GM21515 (cell line): ENCODE results near the gene ICAM2.
"Not testable (repeated sequence)": the region's sequence is repeated elsewhere in the genome, so short reads cannot be mapped to it uniquely, and the experiment has no call there.

Source experiments
- ATAC-seq: cut with Tn5 transposase; IDR thresholded peaks from one replicate; pipeline ENCODE4 v1.9.1; 2021; ENCODE audit not compliant: unreplicated experiment

Gene ICAM2

DNA sequence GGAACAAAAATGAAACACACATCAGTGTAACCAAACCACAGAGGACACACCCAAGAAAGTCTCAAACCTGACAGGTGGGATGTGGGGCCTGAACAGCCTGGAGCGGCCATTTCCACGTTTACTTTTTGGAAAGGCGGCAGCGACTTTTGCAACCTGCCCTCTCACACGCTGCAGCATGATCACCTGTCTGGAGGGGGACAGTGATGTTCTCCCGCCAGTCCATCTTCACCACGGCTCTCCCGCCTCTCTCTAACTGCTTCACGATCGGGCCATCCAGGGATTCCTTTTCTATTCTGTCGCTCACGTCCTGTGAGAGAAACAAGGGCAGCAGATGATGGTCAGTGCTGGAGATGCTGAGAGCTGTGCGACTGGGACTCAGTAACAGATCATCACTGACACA, 24.7 kb upstream of the ICAM2 start:
- no peak for ATAC-seq

DNA sequence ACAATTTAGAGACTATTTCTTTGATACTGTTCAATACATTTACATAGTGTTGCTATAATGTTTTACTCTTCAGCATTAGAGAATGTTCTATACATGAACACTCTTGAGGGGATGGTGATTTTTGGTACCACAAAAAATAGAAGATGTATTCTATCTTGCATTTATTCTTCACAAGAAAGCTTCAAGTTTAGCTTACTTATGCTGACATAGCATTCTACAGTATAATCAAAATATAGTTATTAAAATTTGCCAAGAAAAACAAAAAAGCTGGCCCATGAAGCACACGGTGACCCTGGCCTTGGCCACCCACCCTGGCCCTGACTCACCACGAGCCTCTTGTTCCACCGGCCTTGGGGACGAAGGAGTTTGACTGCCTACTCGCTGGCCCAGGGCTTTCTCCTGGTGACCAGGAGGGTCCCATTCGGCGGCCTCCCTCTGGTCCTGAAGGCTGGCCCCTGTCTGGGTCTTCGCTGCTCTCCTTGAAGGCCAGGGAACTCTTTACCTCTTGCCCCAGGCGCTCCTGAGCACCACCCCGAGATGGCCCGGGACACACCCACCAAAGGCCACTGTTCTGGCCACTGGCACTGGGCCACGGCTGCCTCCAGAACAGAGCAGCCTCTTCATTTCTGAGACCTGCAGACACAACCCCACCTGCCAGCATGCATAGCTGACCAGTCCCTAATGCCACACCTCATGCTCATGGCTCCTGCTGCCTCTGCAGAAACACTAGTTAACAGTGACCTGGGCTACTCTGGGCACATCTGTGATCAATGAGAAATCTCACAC, 22.5 kb upstream of the ICAM2 start:
- ATAC-seq, result no peak

DNA sequence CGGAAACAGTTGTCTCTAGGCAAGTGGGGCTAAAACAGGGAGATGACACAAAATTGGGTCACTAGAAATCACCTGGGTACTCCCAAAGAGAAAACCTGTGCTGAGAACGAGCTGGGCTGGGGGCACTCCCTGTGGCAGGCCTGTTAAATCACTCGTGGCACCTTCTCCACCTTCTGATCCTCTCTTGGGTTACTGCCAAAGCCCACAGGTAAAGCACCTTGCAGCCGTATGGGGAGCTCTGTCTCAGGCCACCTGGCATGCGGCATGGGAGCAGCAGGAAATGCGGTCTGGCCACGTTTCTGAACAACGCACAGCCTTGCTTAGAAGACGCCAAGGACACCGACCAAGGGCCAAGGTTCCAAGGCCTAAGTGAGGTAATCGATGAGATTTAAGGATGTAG, 21.5 kb upstream of the ICAM2 start:
- no peak for ATAC-seq

DNA sequence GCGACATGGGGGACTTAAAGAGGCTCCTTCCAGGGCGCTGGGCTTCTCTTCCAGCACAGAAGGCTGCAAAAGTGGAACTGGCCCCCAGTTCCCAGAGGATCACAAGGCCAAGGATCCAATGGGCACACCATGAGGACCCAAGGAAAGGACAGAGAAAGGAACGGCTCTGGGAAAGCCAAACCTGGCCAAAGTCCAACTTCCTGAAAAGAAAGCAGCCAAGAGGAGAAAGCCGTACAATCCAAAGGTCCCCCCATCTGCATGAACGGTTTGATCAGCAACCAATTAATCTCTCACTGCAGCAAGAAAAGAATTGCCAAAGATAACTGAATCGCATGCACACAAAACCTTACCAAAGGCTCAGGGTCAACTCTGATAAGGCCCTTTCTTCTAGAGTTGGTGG, 19.8 kb upstream of the ICAM2 start:
- no peak for ATAC-seq

DNA sequence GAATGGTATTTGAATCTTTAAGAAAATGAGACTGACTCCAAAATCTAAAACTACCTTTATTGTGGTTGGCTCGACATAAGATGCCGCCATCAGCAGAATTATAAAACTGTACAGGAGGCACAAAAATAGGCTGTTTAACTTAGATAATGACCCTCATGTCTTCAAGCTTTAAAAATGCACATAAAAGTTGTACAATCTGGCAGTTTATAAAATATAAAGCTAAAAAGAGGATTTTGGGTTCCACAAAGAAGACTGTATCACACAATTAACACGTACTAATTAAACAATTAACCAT, 18.6 kb upstream of the ICAM2 start:
- ATAC-seq, result no peak

DNA sequence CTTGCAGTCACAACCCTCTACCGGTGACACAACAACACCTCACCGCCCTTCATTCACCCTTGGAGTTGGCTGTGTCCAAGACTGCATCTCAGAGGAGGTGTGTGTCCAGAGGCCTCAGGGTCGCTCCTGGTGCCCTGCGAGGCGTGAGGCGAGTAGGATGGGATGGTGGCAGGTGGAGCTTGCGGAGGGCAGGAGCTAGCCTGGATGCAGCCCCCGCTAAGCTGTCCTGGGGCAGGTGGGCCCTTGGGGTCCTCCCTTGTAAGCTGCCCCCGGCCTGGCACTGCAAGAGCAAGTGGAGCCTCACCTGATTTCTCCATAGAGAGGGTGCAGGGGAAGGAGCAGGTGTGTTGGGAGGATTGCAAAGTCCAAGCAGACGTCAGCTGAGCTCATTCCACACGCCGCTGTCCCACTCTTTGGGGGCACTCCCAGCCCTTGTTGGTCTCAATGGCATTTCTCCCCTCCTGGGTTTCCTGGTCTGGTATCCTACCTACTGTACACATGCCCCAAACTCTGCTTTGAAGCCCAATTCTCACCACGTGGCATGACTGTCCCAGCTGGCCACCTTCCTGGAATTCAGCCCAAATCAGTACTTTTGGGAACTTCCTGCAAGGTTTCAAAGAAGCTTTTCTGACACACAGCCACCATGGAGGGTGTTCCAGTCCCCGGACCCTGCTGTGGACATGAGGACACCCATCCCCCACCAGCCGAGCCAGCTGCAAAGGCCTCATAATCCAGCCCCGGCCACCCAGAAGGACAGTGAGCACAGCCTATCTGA, 18.1 kb upstream of the ICAM2 start:
- no peak for ATAC-seq

DNA sequence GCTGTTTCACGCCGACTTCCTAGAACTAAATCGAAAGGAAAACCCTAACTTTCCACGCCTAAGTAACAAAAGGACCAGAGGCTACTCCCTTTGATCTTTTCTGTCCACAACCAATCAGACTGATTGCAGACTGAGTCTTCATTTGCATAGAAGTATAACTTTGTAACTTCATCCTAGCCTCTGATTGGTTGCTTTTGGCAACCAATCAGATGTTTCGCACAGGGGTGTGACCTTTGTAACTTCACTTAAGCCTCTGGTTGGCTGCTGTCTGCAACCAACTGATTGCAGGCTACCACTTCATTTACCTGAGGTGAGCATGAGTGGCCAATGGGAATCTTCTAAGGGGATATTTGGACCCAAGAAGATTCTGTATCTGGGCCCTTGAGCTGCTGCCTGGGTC, 17.4 kb upstream of the ICAM2 start:
- no peak for ATAC-seq

DNA sequence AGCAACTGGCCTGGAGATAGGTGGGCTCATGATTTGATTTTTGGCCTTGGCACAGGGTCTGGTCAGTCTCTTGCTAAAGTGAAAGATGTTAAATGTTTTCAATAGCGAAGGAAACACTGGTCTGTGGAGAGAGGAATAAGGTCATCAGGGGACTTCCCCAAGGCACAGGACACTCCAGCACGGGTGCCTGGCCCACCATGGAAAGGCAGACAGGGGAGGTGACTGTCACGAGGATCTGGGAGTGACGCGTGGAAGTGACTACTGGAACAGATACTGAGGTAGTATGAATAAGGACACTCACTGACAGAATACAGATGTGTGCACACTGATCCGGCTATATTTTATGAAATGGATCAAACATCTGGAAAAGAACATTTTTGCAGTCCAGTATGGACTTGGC, 16.7 kb upstream of the ICAM2 start:
- ATAC-seq, result no peak

DNA sequence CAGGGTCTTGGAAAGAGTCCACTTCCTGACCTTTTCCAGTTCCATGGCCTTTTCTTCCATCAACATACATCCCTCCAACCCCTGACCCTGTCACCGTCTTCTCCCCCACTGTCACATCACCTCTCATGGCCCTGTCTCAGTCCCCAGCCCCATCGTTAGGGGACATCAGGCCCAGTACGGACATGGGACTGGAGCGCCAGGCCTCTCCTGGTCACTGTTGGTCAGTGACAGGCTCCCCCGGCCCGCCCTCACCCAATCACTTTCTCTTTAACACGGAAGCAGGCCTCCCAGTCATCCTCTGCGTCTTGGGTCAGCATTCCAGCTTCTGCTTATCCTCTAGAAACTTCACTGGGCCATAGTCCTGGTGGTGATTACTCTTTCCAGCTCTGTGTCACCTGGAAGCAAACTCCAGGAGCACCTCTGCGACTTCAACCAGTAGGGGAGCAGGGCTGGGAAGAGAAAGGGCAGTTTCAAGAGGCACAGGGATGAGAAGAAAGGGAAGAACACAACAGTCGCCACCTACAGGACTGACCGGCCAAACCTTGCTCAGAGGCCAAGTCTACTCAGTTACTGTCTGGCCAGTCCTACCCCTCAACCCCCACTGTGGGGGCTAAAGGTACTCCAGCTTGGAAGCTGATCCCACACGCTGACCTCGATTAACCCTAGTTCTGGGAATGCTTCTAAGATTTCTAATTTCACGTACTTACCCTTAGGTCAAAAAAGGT, 15.9 kb upstream of the ICAM2 start:
- no peak for ATAC-seq

DNA sequence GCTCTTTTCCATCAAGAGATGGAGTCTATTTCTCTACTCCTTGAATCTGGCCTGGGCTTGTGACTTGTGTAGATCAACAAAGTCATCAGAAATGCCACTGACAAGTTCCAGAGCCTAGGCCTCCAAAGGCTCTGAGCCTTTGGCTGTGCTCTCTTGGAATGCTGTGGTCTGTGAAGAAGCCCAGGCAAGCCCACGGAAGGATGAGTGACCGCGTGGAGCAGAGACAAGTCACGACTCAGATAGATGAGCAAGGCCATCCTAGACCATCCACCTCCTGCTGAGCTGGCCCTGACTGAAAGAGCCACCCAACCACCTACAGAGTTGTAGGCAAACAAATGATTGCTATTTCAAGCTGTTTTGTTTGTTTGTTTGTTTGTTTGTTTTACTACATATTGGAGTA, 11.6 kb upstream of the ICAM2 start:
- no peak for ATAC-seq

DNA sequence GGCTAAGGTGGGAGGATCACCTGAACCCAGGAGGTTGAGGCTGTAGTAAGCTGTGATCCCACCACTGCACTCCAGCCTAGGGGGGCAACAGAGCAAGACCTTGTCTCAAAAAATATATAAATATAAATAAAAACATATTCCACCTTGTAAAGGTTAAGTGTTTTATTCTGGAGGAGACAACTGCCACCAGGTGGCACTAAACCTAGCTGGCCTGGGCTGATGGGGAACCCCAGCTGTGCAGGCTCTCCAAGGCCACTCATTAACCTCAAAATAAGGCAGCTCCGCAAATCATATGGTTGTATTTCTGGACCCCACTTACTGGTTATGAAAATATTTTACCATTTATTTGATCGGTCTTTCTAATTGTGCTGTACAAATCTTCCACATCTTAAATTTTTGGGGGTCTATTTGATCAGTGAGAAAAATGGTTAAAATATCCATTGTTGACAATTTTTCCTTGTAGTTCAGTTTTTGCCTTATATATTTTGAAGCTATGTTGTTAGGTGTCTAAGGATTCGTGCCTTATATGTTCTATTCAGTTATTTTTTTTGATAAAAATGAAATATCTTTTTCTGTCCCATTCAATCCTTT, 8.5 kb upstream of the ICAM2 start:
- ATAC-seq, result no peak

DNA sequence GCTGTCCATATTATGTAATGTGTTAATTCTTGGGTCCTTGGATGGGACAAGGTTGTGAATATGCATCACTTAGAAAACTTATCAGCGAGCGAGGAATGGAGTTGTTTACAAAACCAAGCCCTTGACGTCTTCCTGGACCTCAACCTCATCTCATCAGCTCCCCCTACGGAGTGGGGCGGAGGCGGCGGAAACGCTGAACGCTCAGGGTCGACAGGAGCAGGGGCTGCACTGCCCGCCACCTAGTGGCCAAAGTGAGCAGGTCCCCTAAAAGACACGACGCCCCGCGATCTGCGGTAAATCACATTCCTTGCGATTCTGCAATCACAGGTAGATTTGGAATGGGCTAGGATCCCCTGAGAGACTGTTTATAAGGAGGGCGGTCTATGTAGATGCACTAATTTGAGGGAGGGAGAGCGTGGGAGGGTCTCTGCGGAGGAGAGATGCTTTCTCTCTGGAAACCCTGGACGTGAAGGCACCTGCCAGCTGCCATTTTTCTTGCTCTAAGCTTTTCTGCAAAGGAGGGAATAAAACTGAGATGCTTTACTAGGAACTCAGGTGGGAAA, 5.4 kb upstream of the ICAM2 start:
- peak; percentile 74 for ATAC-seq

DNA sequence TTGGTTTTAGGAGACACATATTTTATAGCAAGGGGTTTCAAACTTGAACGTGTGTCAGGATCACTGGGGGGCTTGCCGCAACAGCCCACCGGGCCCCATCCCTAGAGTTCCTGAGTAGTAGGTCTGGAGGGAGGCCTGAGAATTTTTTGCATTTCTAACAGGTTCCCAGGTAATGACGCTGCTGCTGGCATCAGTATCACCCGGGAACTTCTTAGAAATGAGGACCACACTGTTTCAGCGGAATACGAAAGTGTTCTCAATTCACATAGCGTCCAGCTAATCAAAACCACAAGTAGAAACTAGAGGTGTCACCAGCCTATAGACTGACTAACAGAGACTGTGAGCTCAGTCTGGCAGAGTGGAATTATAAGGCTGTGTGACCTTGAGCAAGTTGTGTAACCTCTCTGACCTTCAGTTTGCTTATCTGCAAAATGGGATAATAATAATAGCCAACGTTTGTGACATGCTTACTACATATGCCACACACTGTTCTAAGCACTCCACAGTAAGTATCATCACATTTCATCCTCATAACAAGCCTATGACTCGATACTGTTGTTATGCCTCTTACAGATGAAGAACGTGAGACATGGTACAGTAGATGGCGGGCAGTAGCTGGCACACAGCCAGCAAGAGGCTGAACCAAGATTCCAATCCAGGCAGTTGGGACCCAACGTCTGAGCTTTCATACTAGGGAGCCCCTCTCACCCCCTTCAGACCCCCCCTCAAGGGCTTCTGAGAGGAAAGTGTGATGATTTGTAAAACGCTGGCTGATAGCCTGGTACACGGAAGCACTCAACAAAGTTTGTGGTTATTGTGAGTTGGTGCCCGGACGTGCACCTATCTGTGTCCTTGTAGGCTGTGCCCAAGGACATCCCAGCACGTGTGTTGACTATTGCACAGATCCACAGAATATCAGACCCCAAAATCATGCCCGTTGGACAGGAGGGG, 4.6 kb upstream of the ICAM2 start:
- ATAC-seq, result no peak

DNA sequence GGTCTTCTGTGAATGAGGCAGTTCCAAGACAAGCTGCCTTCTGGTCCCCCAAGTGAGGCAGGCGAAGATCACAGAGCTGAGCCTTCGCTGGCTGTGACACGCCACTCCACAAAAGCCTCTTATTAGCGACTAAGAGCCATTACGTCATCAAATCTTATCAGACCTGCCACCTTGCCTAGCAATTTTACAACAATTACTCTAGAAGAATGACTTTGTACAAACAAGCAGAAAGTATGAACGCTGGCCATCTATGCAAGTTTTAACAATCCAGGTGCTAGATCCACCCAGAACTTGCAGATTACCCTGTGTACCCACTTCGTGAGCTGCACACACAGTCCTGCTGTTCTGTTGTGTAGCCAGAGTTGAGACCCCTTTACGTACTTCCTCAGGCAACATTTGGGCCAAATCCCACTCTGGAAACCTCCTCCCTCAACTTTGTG, 3.8 kb upstream of the ICAM2 start:
- ATAC-seq, result no peak

DNA sequence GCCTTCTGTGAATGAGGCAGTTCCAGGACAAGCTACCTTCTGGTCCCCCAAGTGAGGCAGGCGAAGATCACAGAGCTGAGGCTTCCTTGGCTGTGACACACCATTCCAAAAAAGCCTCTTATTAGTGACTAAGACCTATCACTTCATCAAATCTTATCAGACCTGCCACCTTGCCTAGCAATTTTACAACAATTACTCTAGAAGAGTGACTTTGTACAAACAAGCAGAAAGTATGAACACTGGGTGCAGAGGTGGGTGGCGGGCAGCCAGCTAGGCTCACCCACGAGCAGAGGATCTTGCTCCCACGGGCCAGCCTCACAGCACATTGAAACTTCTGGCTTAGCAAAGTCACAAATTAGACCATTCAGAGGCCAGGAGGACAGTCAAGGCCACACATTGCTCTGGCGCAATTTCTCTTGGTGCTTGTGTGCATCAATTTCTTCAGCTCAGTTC, 2.2 kb upstream of the ICAM2 start:
- ATAC-seq, result no peak

DNA sequence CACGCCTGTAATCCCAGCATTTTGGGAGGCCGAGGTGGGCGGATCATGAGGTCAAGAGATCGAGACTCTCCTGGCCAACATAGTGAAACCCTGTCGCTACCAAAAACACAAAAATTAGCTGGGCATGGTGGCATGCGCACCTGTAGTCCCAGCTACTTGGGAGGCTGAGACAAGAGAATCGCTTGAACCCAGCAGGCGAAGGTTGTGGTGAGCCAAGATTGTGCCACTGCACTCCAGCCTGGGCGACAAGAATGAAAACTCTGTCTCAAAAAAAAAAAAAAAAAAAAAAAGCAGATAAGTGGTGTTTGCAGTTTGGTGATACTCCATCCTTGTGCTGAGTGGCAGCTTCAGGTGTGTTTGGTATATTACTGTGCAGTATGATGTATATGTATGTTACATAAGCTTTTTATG, 877 bp downstream of the ICAM2 start:
- not testable (repeated sequence) for ATAC-seq

DNA sequence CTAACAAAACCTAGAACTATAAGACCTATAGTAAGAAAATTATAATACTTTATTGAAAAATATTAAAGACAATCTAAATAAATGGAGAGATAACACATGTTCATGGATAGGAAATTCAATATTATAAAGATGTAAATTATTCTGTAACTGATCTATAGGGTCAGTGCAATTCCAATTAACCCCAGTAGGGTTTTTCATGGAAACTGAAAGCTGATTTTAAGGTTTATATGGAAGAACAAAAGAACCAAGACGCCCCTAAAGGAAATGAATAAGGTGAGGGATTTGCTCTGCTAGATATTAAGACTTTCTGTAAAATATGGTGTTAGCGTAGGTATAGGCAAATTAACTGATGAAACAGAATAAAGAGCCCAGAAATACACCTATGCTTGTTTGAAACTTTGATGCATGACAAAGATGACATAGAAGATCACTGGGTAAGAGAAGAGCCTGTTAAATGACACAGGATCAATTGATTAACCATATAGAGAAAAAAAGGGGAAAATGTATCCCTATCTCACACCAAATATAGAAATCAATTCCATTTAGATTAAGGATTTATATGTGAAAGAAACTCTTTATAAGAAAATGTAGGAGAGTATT, 3.0 kb downstream of the ICAM2 start:
- ATAC-seq, result no peak

DNA sequence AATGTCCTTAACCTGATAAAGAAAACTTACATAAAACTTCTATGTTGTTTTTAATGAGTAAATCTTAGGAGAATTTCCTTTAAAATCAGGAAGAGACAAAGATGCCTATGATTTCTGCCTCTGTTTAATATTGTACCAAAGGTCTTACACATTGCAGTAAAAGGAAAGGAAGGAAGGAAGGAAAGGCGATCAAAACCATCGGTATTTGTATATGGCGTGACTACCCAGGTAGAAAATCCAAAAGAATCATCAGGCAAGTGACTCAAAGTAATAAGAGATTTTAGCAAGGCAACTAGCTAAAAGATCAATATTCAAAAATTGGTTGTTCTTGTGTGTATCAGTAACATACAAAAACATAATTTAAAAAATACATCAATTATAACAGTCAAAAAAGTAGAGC, 3.5 kb downstream of the ICAM2 start:
- no peak for ATAC-seq

DNA sequence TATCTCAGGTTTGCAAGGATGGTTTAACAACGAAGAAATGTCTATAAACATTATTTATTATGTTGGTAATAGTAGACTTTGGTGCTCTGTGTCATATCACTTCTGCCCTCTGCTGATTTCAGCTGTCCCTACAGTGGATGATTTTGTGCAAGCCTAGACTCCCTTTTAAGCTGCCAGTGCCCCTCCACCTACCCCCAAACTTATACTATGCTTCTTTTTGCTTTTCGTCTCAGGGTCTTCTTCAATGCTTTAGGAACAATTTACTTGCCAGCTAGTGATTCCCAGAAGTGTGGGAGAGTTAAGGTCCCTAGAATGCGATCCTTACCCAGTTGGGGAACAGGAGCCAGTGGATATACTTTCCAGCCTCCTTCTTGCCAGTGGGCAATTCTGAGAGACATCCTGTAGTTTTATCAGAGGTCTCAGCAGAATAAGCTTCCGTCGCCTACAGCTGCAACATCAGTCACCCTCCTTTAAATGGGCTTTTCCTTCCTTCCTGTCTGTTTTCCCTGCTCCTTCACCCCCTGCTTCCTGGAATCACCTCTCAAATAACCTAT, 4.1 kb downstream of the ICAM2 start:
- ATAC-seq, result no peak
